ENCODE data around the gene NMRK1. TPM values are rescaled to one million over a fixed set of nuclear protein-coding genes. Genes with fewer than 3 reads are reported as not detected.

The NMRK1 gene
- total RNA-seq, 4 donors from 2014 or later = 20.8 to 53.8 (median 28.1) TPM

DNA sequence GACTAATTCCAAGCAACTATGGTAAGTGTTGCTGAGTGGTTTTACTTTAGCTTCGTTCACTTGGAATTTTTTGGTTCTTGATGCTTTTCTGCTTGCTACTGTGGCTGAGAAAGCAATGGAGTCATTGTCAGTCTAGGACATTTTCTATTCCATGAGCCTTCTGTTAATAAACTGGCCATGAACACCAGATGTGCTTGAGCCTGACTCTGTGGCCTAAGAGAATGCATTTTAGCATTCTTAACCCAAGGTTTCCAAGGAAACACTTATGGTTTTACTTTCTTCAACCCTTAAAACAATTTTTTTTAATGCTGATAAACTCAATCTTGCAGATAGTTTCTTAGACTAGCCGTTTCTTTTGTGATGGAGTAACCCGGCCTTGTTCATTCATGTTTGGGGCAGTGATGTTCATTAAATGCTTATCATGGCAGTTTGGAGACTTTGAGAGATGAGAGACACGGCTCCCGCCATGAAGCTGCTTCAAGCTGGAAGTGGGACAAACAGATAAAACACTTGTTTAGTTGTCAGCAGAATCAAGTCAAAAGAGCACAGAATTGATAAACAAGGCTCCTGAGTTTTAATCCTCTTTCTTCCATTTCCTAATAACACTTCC lies 42.8 kb upstream of the NMRK1 start:
- WGBS, 2 donors = 72 to 73% methylated on average over 5 of the region's 5 CpGs
- intact Hi-C loops (cut with DNase I) = no loop called here
- Histone ChIP-seq H3K36me3 (peaks cover 0 to 11% of the 10 kb centered on the region in 2 donors), H3K4me1 (peaks cover 0 to 5% of the 10 kb centered on the region in 2 donors), H3K27me3 (no peaks in the 10 kb centered on the region), H3K27ac (no peak overlapping the region), H3K9me3 (no peaks in the 10 kb centered on the region), H3K4me3 (replicated peaks in 1 of 3) (no peak overlapping the region)
- TF ChIP-seq POLR2A (IDR thresholded peaks at IDR 0.05) = no peak
- TF ChIP-seq, protein P1, sequence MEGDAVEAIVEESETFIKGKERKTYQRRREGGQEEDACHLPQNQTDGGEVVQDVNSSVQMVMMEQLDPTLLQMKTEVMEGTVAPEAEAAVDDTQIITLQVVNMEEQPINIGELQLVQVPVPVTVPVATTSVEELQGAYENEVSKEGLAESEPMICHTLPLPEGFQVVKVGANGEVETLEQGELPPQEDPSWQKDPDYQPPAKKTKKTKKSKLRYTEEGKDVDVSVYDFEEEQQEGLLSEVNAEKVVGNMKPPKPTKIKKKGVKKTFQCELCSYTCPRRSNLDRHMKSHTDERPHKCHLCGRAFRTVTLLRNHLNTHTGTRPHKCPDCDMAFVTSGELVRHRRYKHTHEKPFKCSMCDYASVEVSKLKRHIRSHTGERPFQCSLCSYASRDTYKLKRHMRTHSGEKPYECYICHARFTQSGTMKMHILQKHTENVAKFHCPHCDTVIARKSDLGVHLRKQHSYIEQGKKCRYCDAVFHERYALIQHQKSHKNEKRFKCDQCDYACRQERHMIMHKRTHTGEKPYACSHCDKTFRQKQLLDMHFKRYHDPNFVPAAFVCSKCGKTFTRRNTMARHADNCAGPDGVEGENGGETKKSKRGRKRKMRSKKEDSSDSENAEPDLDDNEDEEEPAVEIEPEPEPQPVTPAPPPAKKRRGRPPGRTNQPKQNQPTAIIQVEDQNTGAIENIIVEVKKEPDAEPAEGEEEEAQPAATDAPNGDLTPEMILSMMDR (IDR thresholded peaks at IDR 0.05) = no peak
- no peak for DNase-seq

- no peak for DNase-seq
- WGBS, 2 donors = 96 to 98% methylated on average over 5 of the region's 5 CpGs
Observed at GRCh38 chr9:75130172-75130571, 42.2 kb upstream of the NMRK1 start.

DNA sequence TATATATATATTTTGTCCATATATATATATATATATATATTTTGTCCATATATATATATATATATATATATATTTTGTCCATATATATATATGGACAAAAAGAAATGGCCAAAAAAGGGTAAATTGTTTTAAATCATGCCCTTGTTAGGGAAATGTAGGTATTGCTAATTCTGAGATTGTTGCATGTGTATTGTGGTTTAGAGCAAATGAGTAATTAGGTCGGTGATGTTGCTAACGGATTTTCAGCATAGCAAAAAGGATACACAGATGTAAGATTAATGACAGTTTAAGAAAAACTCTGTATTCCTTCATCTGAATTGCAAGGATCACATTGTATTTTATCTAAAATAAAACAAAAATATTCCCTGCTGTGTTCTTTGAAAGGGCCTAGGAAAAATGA lies 40.6 kb upstream of the NMRK1 start:
- H3K4me3 ChIP-seq (replicated peaks in 1 of 3) = no peak overlapping the region
- no peaks in the 10 kb centered on the region for H3K9me3 ChIP-seq
- peaks cover 0 to 6% of the 10 kb centered on the region in 2 donors for H3K36me3 ChIP-seq
- WGBS, 2 donors = 90 to 99% methylated on average over 2 of the region's 2 CpGs
- TF ChIP-seq, protein P1 (IDR thresholded peaks at IDR 0.05) = no peak
- TF ChIP-seq POLR2A (IDR thresholded peaks at IDR 0.05) = no peak
- no peak for DNase-seq
- no peak overlapping the region for H3K27ac ChIP-seq
- no peaks in the 10 kb centered on the region for H3K27me3 ChIP-seq
- intact Hi-C loops (cut with DNase I) = no loop called here
- H3K4me1 ChIP-seq = peaks cover 0 to 5% of the 10 kb centered on the region in 2 donors

More at GRCh38 chr9:75130172-75130571, 42.2 kb upstream of the NMRK1 start:
- Histone ChIP-seq H3K36me3 (peaks cover 0 to 9% of the 10 kb centered on the region in 2 donors), H3K27ac (no peak overlapping the region), H3K4me1 (peaks cover 0 to 5% of the 10 kb centered on the region in 2 donors), H3K9me3 (no peaks in the 10 kb centered on the region), H3K27me3 (no peaks in the 10 kb centered on the region), H3K4me3 (replicated peaks in 1 of 3) (no peak overlapping the region)
- intact Hi-C loops (cut with DNase I) = no loop called here
- TF ChIP-seq POLR2A (IDR thresholded peaks at IDR 0.05) = no peak
- TF ChIP-seq, protein P1 (IDR thresholded peaks at IDR 0.05) = no peak

DNA sequence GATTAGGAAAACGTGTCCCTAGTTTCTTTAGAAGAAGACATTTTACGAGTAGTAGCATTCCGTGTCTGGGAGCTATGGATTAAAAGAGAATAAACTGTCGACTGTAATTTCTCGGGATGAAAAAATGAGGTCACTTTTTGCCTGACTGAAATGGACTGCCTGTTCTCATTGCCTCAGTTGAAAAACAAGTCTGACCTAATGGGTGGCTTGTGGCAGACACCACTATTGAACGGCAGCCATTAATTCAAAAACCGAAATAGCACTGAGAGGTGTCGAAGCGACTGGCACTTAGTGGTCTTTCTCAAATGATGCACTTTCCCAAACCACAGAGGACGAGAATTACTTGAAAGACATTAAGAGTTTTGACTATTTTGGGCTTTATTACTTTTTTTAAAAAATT lies 35.7 kb upstream of the NMRK1 start:
- Histone ChIP-seq H3K27ac (no peak overlapping the region), H3K36me3 (no peaks in the 10 kb centered on the region), H3K27me3 (no peaks in the 10 kb centered on the region), H3K4me1 (no peaks in the 10 kb centered on the region), H3K4me3 (replicated peaks in 1 of 3) (no peak overlapping the region), H3K9me3 (no peaks in the 10 kb centered on the region)
- TF ChIP-seq, protein P1 (IDR thresholded peaks at IDR 0.05) = no peak
- TF ChIP-seq POLR2A (IDR thresholded peaks at IDR 0.05) = no peak
- intact Hi-C loops (cut with DNase I) = no loop called here
- WGBS, 2 donors = 94 to 96% methylated on average over 10 of the region's 10 CpGs
- no peak for DNase-seq

DNA sequence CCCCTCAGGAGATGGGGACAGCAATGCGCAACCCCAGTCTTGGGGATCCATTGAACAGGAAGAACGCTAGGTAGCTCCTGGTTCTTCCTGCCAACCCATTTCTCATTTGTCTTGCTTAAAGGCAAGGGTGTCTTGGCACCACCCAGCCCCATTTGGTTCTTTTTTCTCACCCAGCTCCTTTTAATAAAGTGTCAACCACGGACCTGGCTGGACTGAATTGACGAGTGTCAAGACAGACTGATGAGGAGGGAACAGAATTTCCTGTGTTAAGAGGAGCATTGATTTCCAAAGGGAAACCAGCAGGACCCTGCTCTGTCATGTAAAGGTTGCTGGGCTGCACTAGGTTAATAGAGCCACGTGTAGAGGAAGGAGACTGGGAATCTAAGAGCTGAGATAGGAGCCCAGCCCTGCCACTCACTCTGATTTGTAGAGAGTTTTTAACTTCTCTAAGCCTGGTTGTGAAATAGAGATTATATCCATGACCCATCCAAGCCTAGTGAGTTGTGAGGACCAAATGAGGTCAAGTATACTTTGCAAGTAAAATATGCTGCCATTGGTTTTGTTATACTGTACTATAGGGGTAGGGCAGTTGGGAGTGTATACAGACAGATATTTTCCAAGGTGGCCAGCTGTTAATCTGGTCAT lies 34.1 kb upstream of the NMRK1 start:
- Histone ChIP-seq H3K27me3 (no peaks in the 10 kb centered on the region), H3K27ac (no peak overlapping the region), H3K9me3 (no peaks in the 10 kb centered on the region), H3K4me1 (no peaks in the 10 kb centered on the region), H3K36me3 (no peaks in the 10 kb centered on the region), H3K4me3 (replicated peaks in 1 of 3) (no peak overlapping the region)
- DNase-seq = no peak
- intact Hi-C loops (cut with DNase I) = no loop called here
- WGBS, 2 donors = 67 to 86% methylated on average over 5 of the region's 5 CpGs
- no peak for TF ChIP-seq POLR2A (IDR thresholded peaks at IDR 0.05)
- TF ChIP-seq, protein P1 (IDR thresholded peaks at IDR 0.05) = no peak
